Endothelial cell (in vitro differentiated cells): Measurements from ENCODE around the gene POLD2. TPM values are rescaled to one million over a fixed set of nuclear protein-coding genes. Genes with fewer than 3 reads are reported as not detected.

Source experiments
- DNase-seq: peaks from one replicate; pipeline ENCODE4 v3.0.0; 2021; ENCODE audit warnings: low spot score
- H3K27ac Mint-ChIP-seq: one replicate; pipeline ENCODE4 v1.8.0; 2021; ENCODE audit warnings: mixed read lengths, inconsistent platforms; ENCODE audit not compliant: unreplicated experiment
- H3K27me3 Mint-ChIP-seq: one replicate; pipeline ENCODE4 v1.8.0; 2021; ENCODE audit warnings: mild to moderate bottlenecking, moderate library complexity, mixed read lengths, inconsistent platforms; ENCODE audit not compliant: unreplicated experiment
- H3K36me3 Mint-ChIP-seq: one replicate; pipeline ENCODE4 v1.8.0; 2021; ENCODE audit warnings: mild to moderate bottlenecking, low read depth, mixed read lengths, inconsistent platforms; ENCODE audit not compliant: unreplicated experiment
- H3K4me1 Mint-ChIP-seq: one replicate; pipeline ENCODE4 v1.8.0; 2021; ENCODE audit warnings: mild to moderate bottlenecking, mixed read lengths, inconsistent platforms; ENCODE audit not compliant: unreplicated experiment
- H3K4me3 Mint-ChIP-seq: one replicate; pipeline ENCODE4 v1.8.0; 2021; ENCODE audit warnings: mild to moderate bottlenecking, mixed read lengths, inconsistent platforms; ENCODE audit not compliant: unreplicated experiment
- H3K9me3 Mint-ChIP-seq: one replicate; pipeline ENCODE4 v1.8.0; 2021; ENCODE audit warnings: mixed read lengths, inconsistent platforms; ENCODE audit not compliant: unreplicated experiment
- total RNA-seq: library from RNA; stranded (reverse); fragmentation: NEBNext Ultra II Directional; extraction: Animal tissue kit (Norgen Biotek cat#: 25700); gene quantifications from one replicate; pipeline ENCODE4 v1.2.1, GENCODE V29; 2021; ENCODE audit not compliant: unreplicated experiment
- TF ChIP-seq, protein P1 (sequence below): fragments of 200-600 bp; sonication (generic); IDR thresholded peaks from one replicate; pipeline ENCODE4 v1.5.0; 2021; ENCODE audit warnings: antibody characterized with exemption; ENCODE audit not compliant: unreplicated experiment

Gene POLD2
- total RNA-seq, 1 donor from 2014 or later, result 39.9 TPM

DNA sequence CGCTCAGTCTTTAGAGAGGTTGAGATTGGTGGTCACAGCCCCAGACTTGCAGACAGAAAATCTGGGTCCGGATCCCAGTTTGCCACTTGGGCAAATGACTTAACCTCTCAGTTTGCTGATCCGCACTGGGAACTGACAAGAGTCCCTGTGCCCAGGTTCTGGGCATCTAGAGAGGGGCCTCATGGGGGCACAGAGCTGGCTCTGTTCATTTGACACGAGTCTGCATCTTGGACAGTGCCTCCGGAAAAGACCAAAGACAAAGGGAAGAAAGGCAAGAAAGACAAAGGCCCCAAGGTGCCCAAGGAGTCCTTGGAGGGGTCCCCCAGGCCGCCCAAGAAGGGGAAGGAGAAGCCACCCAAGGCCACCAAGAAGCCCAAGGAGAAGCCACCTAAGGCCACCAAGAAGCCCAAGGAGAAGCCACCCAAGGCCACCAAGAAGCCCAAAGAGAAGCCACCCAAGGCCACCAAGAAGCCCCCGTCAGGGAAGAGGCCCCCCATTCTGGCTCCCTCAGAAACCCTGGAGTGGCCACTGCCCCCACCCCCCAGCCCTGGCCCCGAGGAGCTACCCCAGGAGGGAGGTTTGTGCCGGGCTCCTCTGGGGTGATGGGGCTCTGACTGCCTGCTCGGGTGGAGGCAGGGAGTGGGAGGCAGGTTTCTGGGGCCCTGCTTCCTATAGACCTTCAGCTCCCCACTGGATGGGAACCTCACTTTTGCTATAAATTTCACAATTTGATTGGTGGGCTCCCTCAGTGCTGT is 16.9 kb downstream of the POLD2 start:
- peaks cover 13% of the 10 kb centered on the region for H3K4me1 Mint-ChIP-seq
- DNase-seq, result no peak
- H3K36me3 Mint-ChIP-seq, result peaks cover 7% of the 10 kb centered on the region
- peaks cover 18% of the 10 kb centered on the region for H3K27me3 Mint-ChIP-seq
- no peaks in the 10 kb centered on the region for H3K9me3 Mint-ChIP-seq
- H3K4me3 Mint-ChIP-seq, result no peak overlapping the region
- H3K27ac Mint-ChIP-seq, result no peak overlapping the region
- TF ChIP-seq, protein P1, sequence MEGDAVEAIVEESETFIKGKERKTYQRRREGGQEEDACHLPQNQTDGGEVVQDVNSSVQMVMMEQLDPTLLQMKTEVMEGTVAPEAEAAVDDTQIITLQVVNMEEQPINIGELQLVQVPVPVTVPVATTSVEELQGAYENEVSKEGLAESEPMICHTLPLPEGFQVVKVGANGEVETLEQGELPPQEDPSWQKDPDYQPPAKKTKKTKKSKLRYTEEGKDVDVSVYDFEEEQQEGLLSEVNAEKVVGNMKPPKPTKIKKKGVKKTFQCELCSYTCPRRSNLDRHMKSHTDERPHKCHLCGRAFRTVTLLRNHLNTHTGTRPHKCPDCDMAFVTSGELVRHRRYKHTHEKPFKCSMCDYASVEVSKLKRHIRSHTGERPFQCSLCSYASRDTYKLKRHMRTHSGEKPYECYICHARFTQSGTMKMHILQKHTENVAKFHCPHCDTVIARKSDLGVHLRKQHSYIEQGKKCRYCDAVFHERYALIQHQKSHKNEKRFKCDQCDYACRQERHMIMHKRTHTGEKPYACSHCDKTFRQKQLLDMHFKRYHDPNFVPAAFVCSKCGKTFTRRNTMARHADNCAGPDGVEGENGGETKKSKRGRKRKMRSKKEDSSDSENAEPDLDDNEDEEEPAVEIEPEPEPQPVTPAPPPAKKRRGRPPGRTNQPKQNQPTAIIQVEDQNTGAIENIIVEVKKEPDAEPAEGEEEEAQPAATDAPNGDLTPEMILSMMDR, result no peak

DNA sequence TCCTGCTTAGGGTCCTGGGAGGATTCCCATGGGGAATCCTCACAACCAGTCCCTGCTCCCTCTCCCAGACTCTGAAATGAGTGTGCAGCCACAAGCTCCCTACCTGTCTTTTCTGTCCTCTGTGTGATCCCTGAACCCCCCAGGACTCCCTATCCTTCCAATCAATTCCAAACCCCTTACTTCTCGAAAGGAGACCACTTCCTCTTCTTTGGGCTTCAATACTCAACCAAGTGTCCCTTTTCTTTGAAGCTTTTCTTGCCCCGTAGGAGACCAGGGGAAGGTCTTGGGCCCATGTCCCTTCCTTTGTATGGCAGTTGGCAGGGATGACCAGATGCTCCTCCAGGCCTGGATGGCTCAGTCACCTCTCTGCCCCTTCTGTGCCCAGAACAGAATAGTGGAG is 17.5 kb downstream of the POLD2 start:
- peak overlapping the region; percentile 75 for H3K4me3 Mint-ChIP-seq
- H3K27me3 Mint-ChIP-seq, result peaks cover 18% of the 10 kb centered on the region
- H3K36me3 Mint-ChIP-seq, result peaks cover 7% of the 10 kb centered on the region
- no peaks in the 10 kb centered on the region for H3K9me3 Mint-ChIP-seq
- peaks cover 13% of the 10 kb centered on the region for H3K4me1 Mint-ChIP-seq
- no peak for DNase-seq
- H3K27ac Mint-ChIP-seq, result no peak overlapping the region
- TF ChIP-seq, protein P1, result no peak

DNA sequence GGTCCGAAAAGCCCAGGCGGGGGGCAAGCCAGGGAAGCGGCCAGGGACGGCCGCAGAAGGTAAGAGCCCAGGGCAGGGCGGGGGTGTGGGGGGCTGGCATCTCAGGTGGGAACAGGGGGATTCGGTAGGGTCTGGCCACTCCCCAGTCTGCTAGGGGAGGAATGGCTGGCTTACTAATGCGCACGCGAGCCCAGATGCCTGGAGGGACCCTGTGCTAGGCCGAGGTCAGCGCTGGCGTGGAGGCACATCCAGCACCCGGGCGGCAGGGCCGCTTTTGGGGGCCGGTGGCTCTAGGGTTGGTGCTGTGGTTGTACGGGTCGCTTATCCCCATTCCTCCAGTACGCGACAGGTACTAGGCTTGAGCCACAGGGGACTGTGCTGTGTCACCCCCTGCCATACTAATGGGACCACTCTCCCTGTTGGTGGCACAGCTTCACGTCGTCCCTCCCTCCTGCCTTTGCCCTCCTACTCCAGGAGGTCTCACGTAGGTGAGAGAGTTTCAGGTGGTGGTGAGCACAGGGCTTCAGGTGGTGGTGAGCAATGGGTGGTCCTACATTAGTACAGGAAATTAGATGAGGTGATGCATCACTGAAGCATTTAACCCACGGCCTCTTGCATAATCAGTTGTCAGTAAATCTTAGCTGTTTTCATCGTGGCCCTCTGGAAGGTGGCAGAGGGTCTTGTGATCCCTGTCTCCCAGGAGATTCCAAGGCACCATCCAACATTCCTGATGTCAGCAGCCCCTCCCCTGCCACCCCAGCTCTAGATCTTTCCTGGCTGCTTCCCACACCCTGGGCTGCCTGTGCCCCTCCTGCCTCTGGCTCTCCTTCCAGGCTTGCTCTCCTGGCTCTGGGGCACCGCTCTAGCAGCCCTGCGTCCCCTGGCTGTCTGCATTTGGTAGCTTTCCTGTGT is 18.2 kb downstream of the POLD2 start:
- Mint-ChIP-seq H3K27ac (no peak overlapping the region), H3K27me3 (peaks cover 16% of the 10 kb centered on the region), H3K4me1 (peaks cover 13% of the 10 kb centered on the region), H3K36me3 (peaks cover 4% of the 10 kb centered on the region), H3K4me3 (peak overlapping the region; percentile 81), H3K9me3 (no peaks in the 10 kb centered on the region)
- TF ChIP-seq, protein P1, result no peak
- no peak for DNase-seq

DNA sequence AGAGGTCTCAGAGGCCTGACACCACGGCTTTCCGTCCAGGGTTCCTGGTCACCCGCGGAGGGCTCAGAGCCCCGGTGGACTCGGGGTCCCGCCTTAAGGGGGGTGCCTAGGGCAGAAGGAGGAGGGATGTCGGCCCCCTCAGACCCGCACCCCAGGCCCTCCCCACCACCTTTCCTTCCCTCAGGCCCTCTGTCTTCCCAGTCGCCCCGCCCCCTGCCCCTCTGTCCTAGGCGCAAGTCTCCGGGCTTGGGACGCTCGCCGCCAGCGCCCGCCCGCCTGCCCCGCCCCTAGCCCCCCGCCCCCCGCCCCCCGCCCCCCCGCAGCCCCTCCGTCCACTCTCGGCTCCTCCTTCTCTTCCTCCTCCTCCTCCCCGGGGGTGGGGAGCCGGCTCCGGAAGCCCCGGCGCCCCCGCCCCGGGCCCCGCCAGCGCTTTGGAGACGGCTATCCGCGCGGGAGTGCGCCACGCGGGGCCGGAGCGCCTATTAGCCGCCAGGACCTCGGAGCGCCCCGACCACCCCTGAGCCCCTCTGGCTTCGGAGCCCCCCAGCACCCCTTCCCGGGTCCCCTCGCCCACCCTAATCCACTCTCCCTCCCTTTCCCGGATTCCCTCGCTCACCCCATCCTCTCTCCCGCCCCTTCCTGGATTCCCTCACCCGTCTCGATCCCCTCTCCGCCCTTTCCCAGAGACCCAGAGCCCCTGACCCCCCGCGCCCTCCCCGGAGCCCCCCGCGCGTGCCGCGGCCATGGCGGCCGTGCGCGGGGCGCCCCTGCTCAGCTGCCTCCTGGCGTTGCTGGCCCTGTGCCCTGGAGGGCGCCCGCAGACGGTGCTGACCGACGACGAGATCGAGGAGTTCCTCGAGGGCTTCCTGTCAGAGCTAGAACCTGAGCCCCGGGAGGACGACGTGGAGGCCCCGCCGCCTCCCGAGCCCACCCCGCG is 19.2 kb downstream of the POLD2 start, which contains the start of gene AEBP1:
Gene AEBP1 (plus strand): TSS at position 423 of the 937 bp plus-strand sequence. CDS start 321 bp downstream, at position 744.
- peaks cover 16% of the 10 kb centered on the region for H3K27me3 Mint-ChIP-seq
- H3K27ac Mint-ChIP-seq, result no peak within 1 kb of the TSS
- peaks cover 13% of the 10 kb centered on the region for H3K4me1 Mint-ChIP-seq
- peak; percentile 51 for DNase-seq
- H3K36me3 Mint-ChIP-seq, result peaks cover 4% of the 10 kb centered on the region
- TF ChIP-seq, protein P1, result no peak
- H3K4me3 Mint-ChIP-seq, result peak within 1 kb of the TSS; percentile 81
- no peaks in the 10 kb centered on the region for H3K9me3 Mint-ChIP-seq
